Activated naive CD4-positive, alpha-beta T cell treated with anti-CD3 and anti-CD28 coated beads for 36 hours (primary cell): ENCODE data around the gene SCAPER. TPM values are rescaled to one million over a fixed set of nuclear protein-coding genes. Genes with fewer than 3 reads are reported as not detected.

Experiments used
- CTCF ChIA-PET: fragments of 350-600 bp; sonication (Branson Sonifier 250); formaldehyde crosslinking; loops from one replicate; lab custom pipeline; 2021; ENCODE audit warnings: antibody characterized with exemption; lab: Charles Lee
- DNase-seq: peaks from one replicate; pipeline ENCODE4 v3.0.0-alpha.2; 2020
- H3K27ac Mint-ChIP-seq: one replicate; pipeline ENCODE4 v1.8.0; 2021; ENCODE audit warnings: mild to moderate bottlenecking, mixed read lengths
- H3K27me3 Mint-ChIP-seq: one replicate; pipeline ENCODE4 v1.8.0; 2021; ENCODE audit warnings: low read depth, mixed read lengths
- H3K36me3 Mint-ChIP-seq: one replicate; pipeline ENCODE4 v1.8.0; 2021; ENCODE audit warnings: low read depth, mixed read lengths
- H3K4me1 Mint-ChIP-seq: one replicate; pipeline ENCODE4 v1.8.0; 2021; ENCODE audit warnings: low read depth, mixed read lengths
- H3K4me3 Mint-ChIP-seq: one replicate; pipeline ENCODE4 v1.8.0; 2021; ENCODE audit warnings: mild to moderate bottlenecking, moderate library complexity, mixed read lengths
- H3K9me3 Mint-ChIP-seq: one replicate; pipeline ENCODE4 v1.8.0; 2021; ENCODE audit warnings: mixed read lengths
- intact Hi-C: fragments of 100-400 bp; cut with micrococcal nuclease; formaldehyde crosslinking; loops from one replicate; pipeline ENCODE4 v1.15.1; 2023
- total RNA-seq, 2 experiments: library from RNA; stranded (reverse); gene quantifications; one replicate each; pipeline ENCODE4 v1.2.3, GENCODE V29; 2021

Gene SCAPER
- total RNA-seq, 2 experiments from 2014 or later, result 28.5 to 28.9 TPM

DNA sequence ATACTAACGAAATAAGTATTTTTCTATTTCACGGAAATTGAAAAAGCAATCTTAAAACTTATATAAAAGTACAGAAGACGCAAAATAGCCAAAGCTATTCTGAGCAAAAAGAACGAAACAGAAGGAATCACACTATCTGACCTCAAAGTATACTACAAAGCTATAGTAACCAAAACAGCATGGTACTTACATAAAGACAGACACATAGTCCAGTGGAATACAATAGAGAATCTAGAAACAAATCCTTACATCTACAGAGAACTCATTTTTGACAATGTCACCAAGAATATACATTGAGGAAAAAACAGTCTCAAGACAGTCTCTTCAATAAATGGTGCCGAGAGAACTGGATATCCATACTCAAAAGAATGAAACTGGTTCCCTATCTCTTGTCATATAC lies 322.6 kb downstream of the SCAPER start:
- Mint-ChIP-seq H3K4me1 (no peaks in the 10 kb centered on the region), H3K9me3 (peaks cover 11% of the 10 kb centered on the region), H3K27me3 (no peaks in the 10 kb centered on the region), H3K4me3 (no peak overlapping the region), H3K27ac (no peak overlapping the region), H3K36me3 (peaks cover 12% of the 10 kb centered on the region)
- CTCF ChIA-PET, result no interaction called here
- intact Hi-C loops, result no loop called here
- no peak for DNase-seq

DNA sequence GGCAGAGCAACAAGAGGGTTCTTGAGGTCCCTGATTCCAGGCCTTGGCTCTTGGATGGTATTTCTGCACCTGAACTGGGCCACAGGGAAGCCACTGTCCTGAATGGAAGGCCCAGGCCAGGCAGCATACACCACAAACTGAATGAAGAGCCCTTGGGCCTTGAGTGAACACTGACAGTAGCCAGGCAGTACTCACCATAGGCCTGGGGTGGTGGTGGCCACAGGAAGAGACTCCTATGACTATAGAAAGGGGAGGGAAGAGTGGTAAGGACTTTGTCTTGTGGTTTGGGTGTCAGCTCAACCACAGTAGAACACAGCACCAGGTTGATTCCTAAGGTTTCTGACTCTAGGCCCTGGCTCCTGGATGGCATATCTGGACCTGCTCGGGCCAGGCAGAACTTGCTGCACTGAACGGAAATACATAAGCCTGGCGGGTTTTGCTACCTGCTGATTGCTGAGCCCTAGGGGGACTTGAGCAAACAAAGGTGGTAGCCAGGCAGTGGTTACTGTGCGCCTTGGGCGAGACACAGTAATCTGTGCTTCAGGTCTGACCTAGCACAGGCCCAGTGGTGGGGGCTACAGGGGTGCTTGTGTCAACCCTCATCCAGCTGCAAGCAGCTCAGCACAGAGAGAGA lies 327.1 kb downstream of the SCAPER start:
- H3K36me3 Mint-ChIP-seq, result peaks cover 14% of the 10 kb centered on the region
- peaks cover 27% of the 10 kb centered on the region for H3K4me1 Mint-ChIP-seq
- CTCF ChIA-PET, result no interaction called here
- no peaks in the 10 kb centered on the region for H3K27me3 Mint-ChIP-seq
- intact Hi-C loops, result loop anchor here (2.0 to 10.0 kb wide), 3 partner anchors 174 to 287 kb away; no protein-coding TSS in a partner anchor
- H3K4me3 Mint-ChIP-seq, result no peak overlapping the region
- no peak for DNase-seq
- H3K9me3 Mint-ChIP-seq, result peaks cover 9% of the 10 kb centered on the region
- no peak overlapping the region for H3K27ac Mint-ChIP-seq

DNA sequence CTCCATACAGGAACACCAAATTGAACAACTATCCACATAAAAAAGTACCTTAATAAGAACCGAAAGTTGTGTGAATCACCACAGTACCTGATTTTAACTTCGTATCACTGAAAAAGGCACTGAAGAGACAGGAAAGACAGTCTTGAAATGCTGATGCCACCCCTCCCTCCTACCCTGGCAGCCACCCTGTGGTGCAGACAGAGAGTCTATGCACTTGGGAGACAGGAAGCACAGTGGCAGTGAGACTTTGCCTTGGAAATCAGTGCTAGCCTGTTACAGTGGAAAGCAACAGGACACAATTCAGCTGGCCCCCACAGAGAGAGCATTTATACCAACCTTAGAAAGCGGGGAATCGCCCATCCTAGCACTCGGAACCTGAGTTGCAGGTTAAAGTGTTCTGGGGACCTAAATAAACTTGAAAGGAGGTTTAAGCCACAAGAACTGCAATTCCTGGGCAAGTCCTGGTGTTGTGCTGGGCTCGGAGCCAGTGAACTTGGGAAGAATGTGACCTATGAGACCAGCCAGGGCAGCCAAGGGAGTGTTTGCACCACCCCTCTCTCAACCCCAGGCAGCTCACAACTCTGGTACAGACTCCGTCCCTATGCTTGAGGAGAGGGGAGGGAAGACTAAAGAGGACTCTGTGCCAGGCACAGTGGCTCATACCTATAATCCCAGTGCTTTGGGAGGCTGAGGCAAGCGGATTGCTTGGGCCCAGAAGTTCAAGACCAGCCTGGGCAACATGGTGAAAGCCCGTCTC lies 328.4 kb downstream of the SCAPER start:
- H3K4me3 Mint-ChIP-seq, result no peak overlapping the region
- intact Hi-C loops, result loop anchor here (2.0 to 10.0 kb wide), 3 partner anchors 176 to 288 kb away; no protein-coding TSS in a partner anchor
- peaks cover 2% of the 10 kb centered on the region for H3K9me3 Mint-ChIP-seq
- H3K27ac Mint-ChIP-seq, result no peak overlapping the region
- peaks cover 27% of the 10 kb centered on the region for H3K4me1 Mint-ChIP-seq
- H3K36me3 Mint-ChIP-seq, result peaks cover 12% of the 10 kb centered on the region
- CTCF ChIA-PET, result no interaction called here
- peak; percentile 35 for DNase-seq
- no peaks in the 10 kb centered on the region for H3K27me3 Mint-ChIP-seq

DNA sequence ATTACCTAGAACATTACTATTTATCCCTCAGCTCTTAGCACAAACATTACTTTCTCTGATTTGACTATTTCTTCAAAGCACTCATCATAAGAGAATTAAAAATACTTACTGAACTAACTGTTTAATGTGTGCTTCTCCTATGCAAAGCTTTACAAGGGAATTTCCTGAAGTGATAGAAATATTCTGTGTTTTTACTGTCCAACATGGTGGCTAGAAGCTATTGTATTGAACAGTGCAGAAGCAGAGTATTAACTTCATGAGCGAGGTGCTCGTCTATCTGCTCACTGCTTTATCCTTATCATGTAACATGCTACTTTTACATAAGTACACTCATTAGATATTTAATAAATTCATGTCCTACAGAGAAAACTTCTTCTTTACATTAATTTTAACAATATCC lies 329.5 kb downstream of the SCAPER start:
- CTCF ChIA-PET, result interaction anchor here (0.7 to 1.1 kb wide), 3 partner anchors 10 to 428 kb away, joined by 3 read pairs; no protein-coding TSS in a partner anchor
- Mint-ChIP-seq H3K4me3 (no peak overlapping the region), H3K27me3 (no peaks in the 10 kb centered on the region), H3K9me3 (peaks cover 4% of the 10 kb centered on the region), H3K4me1 (peaks cover 27% of the 10 kb centered on the region), H3K27ac (no peak overlapping the region), H3K36me3 (peaks cover 15% of the 10 kb centered on the region)
- intact Hi-C loops, result loop anchor here (2.0 to 10.0 kb wide), 3 partner anchors 177 to 289 kb away; no protein-coding TSS in a partner anchor
- DNase-seq, result no peak

DNA sequence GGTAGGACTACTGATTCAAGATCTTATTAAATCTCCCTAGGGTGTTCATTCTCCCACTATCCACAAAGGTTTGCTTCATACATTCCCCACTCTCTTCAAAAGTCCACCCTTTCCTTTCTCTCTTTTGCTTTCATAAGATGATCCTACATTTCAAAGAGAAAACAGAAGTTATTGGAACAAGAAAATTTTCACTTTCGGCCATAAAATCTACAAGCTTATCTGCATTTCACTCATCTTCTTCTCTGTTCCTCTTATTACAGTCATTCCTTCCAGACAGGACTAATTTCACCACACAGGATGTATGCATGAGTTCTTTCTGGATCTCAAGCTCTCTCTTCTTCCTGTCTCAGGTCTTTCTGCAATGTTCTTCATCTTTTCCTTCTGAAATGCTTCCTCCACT lies 329.9 kb downstream of the SCAPER start:
- H3K9me3 Mint-ChIP-seq, result peaks cover 6% of the 10 kb centered on the region
- no peak overlapping the region for H3K27ac Mint-ChIP-seq
- CTCF ChIA-PET, result interaction anchor here (0.7 to 1.1 kb wide), 3 partner anchors 11 to 428 kb away, joined by 3 read pairs; no protein-coding TSS in a partner anchor

DNA sequence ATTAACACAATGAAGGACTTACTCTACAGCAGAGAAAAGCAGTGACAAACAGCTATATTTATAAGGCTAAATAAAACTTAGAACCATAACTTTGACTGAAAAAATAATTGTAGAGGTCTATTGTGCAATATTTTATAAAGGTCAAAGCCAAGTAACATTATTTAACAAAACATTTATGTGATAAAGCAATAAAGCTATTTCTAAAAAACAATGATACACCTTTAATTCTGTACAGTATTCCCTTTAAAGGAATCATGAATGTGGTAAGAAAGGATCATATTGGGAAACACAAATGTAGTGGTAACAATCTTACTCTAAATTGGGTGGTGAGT lies 332.2 kb downstream of the SCAPER start:
- Mint-ChIP-seq H3K4me3 (no peak overlapping the region), H3K9me3 (peaks cover 9% of the 10 kb centered on the region), H3K4me1 (peaks cover 30% of the 10 kb centered on the region), H3K27me3 (no peaks in the 10 kb centered on the region), H3K27ac (no peak overlapping the region), H3K36me3 (peaks cover 22% of the 10 kb centered on the region)
- intact Hi-C loops, result loop anchor here (10.0 kb wide), 1 partner anchor 292 kb away; no protein-coding TSS in a partner anchor
- no peak for DNase-seq
- CTCF ChIA-PET, result interaction anchor here (0.7 kb wide), 1 partner anchor 198 kb away, joined by 3 read pairs; no protein-coding TSS in a partner anchor

More for the DNA sequence above, 329.9 kb downstream of the SCAPER start:
- Mint-ChIP-seq H3K36me3 (peaks cover 19% of the 10 kb centered on the region), H3K4me1 (peaks cover 27% of the 10 kb centered on the region), H3K27me3 (no peaks in the 10 kb centered on the region), H3K4me3 (no peak overlapping the region)
- DNase-seq, result no peak
- intact Hi-C loops, result loop anchor here (5.0 to 10.0 kb wide), 2 partner anchors 177 to 290 kb away; no protein-coding TSS in a partner anchor

DNA sequence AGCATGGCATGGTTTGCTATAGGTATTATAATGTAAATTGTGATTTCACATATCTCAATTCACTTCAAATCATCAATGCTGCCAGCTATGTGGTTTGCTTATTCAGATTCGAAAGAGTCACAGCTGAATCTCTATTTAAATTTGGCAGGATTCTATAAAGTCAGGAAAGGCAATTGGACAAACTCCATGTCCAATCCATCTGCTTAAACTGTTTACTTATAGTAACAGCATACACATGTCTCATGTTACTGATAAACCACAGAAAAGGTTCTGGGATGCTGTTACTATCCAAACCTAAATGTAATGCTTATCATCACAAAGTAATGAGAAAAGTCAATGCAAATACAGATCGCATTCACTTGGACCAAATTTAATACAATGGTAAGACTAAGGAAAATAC lies 338.9 kb downstream of the SCAPER start:
- CTCF ChIA-PET, result no interaction called here
- H3K27me3 Mint-ChIP-seq, result no peaks in the 10 kb centered on the region
- H3K9me3 Mint-ChIP-seq, result peaks cover 10% of the 10 kb centered on the region
- H3K4me3 Mint-ChIP-seq, result no peak overlapping the region
- no peak for DNase-seq
- H3K4me1 Mint-ChIP-seq, result peaks cover 3% of the 10 kb centered on the region
- H3K36me3 Mint-ChIP-seq, result peaks cover 24% of the 10 kb centered on the region
- intact Hi-C loops, result no loop called here
- H3K27ac Mint-ChIP-seq, result no peak overlapping the region

DNA sequence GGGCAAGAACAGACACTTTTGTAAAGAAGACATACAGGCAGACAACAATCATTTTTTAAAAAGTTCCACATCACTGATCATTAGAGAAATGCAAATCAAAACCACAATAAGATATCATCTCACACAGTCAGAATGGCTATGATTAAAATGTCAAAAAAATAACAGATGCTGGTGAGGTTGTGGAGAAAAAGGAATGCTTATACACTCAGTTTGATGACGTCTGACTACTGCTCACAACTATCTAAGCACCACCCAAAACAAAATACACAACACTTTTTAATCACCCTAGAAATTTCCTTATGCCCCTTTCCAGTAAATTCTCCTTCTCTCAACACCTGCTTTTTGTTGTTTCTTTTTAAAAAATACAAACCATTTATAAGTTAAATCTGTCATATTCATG lies 339.8 kb downstream of the SCAPER start:
- Mint-ChIP-seq H3K27me3 (no peaks in the 10 kb centered on the region), H3K27ac (no peak overlapping the region), H3K4me1 (peaks cover 3% of the 10 kb centered on the region), H3K9me3 (peaks cover 6% of the 10 kb centered on the region), H3K4me3 (no peak overlapping the region), H3K36me3 (peaks cover 16% of the 10 kb centered on the region)
- DNase-seq, result no peak
- intact Hi-C loops, result no loop called here
- CTCF ChIA-PET, result no interaction called here

DNA sequence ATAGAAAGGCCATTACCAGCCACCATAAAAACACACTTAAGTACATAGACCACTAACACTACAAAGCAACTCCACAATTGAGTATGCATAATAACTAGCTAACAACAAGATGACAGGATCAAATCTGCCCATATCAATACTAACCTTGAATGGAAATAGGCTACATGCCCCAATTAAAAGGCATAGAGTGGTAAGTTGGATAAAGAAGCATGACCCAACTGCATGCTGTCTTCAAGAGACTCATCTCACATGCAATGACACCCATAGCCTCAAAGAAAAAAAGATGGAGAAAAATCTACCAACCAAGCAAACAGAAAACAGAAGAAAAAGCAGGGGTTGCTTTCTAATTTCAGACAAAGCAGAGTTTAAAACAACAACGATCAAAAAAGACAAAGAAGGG lies 349.9 kb downstream of the SCAPER start:
- Mint-ChIP-seq H3K27ac (no peak overlapping the region), H3K27me3 (no peaks in the 10 kb centered on the region), H3K9me3 (peaks cover 9% of the 10 kb centered on the region), H3K4me1 (peaks cover 19% of the 10 kb centered on the region), H3K4me3 (no peak overlapping the region), H3K36me3 (peaks cover 13% of the 10 kb centered on the region)
- intact Hi-C loops, result no loop called here
- CTCF ChIA-PET, result no interaction called here
- no peak for DNase-seq

DNA sequence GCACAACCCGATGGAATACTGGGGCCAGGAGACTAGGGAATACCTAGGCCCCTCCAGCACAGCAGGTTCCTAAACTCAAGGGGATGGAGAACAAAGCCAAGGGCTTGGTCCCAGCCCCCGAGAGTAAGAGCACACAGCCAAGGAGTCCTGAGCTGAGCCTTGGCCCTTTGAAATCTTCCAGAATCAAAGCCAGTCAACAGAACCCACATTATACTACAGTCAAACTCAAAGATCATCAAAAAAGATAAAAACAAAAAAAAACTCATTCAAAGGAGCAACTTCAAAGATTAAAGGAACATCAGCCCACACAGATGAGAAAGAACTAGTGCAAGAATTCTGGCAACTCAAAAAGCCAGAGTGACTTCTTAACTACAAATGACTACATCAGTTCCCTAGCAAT lies 351.6 kb downstream of the SCAPER start:
- Mint-ChIP-seq H3K36me3 (peaks cover 14% of the 10 kb centered on the region), H3K4me3 (no peak overlapping the region), H3K27ac (no peak overlapping the region), H3K9me3 (peaks cover 12% of the 10 kb centered on the region), H3K27me3 (no peaks in the 10 kb centered on the region), H3K4me1 (peaks cover 19% of the 10 kb centered on the region)
- intact Hi-C loops, result no loop called here
- DNase-seq, result no peak
- CTCF ChIA-PET, result no interaction called here

DNA sequence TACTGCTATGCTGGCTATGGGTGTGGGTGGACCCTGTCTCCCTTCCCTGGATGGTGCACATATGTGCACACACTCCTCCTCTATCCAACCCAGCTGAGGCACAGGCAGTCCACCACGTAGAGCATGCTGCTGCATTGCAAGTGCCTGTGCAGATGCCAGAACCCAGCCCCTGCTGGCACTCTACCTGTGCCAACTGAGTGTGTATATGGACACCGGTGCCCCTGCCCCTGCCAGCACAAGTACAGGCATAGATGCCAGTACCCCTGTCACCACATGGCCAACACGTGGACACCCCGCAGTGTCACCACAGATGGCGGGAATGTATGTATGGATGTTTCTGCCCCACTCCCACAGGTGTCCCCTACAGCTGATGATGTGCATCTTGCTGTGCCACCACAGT lies 352.0 kb downstream of the SCAPER start:
- Mint-ChIP-seq H3K27ac (no peak overlapping the region), H3K9me3 (peaks cover 10% of the 10 kb centered on the region), H3K4me1 (peaks cover 19% of the 10 kb centered on the region), H3K4me3 (no peak overlapping the region), H3K36me3 (peaks cover 14% of the 10 kb centered on the region), H3K27me3 (no peaks in the 10 kb centered on the region)
- intact Hi-C loops, result no loop called here
- CTCF ChIA-PET, result no interaction called here
- no peak for DNase-seq

DNA sequence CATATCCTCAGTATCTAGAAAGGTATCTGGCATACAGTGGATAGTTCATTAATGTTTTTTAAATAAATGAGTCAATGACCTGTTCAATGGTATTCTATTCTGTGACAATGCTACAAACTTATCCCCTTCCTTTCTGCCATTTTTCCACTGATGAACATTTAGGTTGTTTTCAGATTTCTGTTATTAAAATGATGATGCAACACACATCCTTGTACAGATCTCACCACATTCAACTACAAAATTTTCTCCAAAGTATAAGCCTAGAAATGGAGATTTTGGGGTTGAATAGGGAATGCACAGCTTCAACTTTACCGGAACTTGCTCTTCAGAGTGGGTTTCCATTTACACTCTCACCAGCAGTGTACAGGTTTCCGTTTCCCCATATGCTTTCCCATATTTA lies 358.3 kb downstream of the SCAPER start:
- Mint-ChIP-seq H3K9me3 (peaks cover 4% of the 10 kb centered on the region), H3K4me3 (no peak overlapping the region), H3K4me1 (no peaks in the 10 kb centered on the region), H3K36me3 (peaks cover 7% of the 10 kb centered on the region), H3K27me3 (no peaks in the 10 kb centered on the region), H3K27ac (no peak overlapping the region)
- intact Hi-C loops, result no loop called here
- CTCF ChIA-PET, result no interaction called here
- DNase-seq, result no peak
